GM21423 (cell line): ENCODE data around the gene RAB3C.
"Not testable (repeated sequence)": the region's sequence is repeated elsewhere in the genome, so short reads cannot be mapped to it uniquely, and the experiment has no call there.

Experiments
- ATAC-seq: cut with Tn5 transposase; IDR thresholded peaks from one replicate; pipeline ENCODE4 v1.9.1; 2021; ENCODE audit warnings: mild to moderate bottlenecking, moderate library complexity; ENCODE audit not compliant: unreplicated experiment

The RAB3C gene, protein sequence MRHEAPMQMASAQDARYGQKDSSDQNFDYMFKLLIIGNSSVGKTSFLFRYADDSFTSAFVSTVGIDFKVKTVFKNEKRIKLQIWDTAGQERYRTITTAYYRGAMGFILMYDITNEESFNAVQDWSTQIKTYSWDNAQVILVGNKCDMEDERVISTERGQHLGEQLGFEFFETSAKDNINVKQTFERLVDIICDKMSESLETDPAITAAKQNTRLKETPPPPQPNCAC

DNA sequence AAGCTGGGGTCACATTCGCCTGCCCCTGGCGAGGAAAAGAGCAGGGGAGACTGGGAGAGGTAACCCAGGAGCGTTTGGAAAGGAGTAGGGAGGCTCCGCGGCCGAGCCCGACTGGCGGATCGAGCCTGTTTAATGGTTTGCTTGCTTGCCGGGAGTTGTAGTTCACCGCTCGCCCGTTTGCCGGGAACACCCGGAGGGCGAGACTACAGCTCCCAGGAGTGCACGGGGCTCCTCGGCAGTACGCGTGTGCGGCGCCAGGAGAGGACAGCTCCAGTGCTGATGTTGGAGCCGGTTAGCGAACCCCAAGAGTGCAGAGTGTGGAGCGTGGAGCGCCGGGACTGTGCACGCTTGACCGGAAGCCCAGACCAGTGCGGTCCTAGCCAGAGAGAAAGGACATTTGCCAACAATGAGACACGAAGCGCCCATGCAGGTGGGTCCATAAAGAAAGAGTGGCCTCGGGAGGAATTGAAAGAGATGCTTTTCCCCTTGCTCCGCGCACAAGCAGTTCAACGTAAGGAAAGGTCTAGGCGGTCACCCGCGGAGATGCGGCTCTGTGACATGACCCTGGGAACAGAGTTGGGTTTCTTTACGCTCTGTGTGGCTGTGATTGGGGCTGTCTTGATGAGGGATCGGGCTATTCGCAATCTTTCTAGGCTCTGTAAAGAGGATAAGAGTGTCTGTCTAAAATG lies at the start of gene RAB3C:
RAB3C (plus strand) TSS at position 273 of the 689 bp plus-strand sequence; CDS start at position 407, 134 bp downstream.
- ATAC-seq, result peak; percentile 100

DNA sequence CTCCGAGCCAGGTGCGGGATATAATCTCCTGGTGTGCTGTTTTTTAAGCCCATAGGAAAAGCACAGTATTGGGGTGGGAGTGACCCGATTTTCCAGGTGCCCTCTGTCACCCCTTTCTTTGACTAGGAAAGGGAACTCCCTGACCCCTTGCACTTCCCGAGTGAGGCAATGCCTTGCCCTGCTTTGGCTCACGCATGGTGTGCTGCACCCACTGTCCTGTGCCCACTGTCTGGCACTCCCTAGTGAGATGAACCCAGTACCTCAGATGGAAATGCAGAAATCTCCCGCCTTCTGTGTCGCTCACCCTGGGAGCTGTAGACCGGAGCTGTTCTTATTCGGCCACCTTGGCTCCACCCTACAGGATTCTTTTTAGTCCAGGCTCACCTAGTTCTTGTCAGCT lies 40.9 kb upstream of the RAB3C start:
- ATAC-seq, result not testable (repeated sequence)

DNA sequence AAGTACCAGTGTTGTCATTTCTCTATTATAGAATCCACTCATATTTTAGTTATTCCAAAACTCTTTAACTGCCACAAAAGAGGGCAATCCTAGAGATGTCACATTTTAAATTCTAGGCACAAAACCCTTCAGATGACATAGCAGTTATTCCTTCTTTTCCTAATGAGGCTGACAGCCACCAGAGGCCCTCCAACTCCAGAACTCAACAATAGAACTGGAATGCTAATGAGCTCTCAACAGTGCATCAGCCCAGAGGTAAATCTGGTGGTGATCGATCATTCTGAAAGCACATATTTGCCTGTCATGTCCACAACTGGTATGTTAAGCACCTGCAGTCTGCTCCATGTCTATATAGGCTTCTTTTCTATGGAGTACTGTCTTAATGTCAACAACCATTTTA lies 40.2 kb upstream of the RAB3C start:
- no peak for ATAC-seq

DNA sequence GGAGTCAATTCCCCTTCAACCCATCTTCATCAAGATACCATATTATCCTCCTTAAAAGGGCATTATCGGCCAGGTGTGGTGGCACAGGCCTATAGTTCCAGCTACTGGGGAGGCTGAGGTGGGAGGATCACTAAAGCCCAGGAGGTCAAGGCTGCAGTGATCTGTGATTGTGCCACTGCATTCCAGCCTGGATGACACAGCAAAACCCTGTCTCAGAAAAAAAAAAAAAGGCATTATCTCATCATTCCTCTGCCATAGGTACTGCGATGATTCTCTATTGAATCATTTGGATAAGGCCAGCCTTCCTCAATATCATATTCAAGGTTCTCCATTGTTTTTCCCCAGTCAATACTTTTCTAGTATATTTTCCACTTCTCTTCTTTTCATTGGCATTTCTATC lies 39.2 kb upstream of the RAB3C start:
- no peak for ATAC-seq

DNA sequence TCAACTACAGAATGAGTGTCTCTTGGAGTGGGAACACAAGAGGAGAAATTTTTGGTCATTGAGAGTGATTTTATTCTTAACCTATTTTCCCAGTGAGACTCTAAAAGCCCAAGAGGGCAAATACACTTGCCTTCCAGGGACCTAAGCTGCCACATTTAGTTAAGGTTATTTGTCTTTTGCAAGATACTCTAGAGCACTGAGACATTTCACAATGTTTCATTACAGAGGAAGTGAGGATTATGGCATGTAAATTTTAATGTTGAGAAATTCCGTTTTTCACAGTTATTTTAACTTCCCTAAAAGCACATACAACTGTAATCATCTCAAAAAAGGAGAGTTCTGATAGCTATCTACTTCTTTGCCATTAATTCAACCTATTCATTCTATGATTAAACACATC lies 38.7 kb upstream of the RAB3C start:
- no peak for ATAC-seq

DNA sequence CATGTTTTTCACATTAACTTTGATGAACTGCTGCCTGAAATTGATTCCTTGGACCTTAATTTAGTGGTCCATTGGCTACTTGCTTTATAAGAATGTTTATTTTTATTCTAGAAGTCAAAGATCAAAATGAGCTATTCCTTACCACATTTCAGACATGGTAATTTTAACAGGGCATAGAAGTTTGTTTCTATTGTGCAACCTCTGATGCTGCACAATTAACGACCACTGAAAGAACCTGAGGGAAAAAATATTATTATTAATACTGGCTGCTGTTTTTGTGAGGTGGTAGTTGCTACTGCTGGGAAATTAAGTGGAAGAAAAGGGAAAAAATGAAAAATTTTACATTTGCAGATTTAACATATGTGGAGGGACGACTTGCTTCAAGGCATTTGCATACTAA lies 37.9 kb upstream of the RAB3C start:
- no peak for ATAC-seq

DNA sequence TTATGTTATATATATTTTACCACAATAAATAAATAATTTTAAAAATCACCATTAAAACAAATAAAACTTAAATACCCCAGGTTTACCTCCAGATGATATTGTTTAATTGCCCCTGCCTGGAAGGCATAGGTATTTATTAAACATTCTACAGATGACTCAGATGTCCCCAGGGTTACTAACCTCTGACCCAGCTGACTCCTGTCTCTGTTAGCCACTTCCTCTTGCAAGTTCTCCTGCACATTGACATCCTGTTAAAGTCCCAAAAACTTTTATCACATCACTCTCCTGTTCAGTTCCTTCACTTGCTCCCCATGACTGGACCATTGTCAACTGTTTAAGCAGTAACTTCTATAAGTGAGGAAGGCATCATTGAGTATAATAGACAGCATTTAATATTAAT lies 37.0 kb upstream of the RAB3C start:
- ATAC-seq, result peak; percentile 98

DNA sequence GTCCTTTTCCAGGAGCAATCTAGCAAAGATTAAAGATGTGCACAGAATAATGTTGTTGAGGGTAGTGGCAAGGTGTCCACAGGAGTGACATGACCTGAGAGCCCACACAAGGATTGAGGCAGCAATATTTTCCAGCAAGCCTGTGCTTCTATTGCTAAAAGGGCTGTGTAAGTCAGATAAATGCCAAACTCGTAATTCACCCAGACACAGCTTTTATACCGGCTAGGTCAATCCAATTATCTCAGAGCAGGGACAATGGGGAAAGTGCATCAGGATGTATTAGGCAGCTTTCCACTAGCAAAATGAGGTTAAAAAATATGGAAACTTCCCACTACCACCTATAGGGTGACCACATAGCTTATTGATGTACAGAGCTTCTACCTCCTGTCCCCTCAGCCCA lies 34.8 kb upstream of the RAB3C start:
- ATAC-seq, result no peak

DNA sequence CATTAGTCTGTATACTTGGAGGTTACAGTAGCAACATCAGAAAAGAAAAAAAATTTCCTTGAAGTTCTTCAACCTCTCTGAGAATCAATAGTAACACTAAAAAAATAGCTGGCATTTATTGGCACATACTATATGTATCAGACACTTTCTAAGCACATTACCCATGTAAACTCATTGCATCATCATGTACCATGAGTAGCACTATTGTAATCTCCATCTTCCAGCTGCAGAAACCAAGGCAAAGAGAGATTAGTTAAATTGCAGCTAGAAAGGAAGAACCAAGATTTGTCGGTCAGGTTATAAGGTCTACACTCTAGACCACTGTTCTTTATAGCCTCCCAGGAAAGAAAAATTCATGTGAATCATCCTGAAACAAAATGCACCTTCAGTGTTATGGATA lies 31.4 kb upstream of the RAB3C start:
- no peak for ATAC-seq

DNA sequence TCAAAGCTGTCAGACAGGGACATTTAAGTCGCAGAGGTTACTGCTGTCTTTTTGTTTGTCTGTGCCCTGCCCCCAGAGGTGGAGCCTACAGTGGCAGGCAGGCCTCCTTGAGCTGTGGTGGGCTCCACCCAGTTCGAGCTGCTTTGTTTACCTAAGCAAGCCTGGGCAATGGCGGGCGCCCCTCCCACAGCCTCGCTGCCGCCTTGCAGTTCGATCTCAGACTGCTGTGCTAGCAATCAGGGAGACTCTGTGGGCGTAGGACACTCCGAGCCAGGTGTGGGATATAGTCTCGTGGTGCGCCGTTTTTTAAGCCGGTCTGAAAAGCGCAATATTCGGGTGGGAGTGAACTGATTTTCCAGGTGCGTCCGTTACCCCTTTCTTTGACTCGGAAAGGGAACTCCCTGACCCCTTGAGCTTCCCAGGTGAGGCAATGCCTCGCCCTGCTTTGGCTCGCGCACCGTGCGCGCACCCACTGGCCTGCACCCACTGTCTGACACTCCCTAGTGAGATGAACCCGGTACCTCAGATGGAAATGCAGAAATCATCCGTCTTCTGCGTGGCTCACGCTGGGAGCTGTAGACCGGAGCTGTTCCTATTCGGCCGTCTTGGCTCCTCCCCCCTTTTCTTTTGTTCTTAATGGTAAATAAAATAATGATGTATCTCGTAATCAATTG lies 25.1 kb upstream of the RAB3C start:
- ATAC-seq, result not testable (repeated sequence)

DNA sequence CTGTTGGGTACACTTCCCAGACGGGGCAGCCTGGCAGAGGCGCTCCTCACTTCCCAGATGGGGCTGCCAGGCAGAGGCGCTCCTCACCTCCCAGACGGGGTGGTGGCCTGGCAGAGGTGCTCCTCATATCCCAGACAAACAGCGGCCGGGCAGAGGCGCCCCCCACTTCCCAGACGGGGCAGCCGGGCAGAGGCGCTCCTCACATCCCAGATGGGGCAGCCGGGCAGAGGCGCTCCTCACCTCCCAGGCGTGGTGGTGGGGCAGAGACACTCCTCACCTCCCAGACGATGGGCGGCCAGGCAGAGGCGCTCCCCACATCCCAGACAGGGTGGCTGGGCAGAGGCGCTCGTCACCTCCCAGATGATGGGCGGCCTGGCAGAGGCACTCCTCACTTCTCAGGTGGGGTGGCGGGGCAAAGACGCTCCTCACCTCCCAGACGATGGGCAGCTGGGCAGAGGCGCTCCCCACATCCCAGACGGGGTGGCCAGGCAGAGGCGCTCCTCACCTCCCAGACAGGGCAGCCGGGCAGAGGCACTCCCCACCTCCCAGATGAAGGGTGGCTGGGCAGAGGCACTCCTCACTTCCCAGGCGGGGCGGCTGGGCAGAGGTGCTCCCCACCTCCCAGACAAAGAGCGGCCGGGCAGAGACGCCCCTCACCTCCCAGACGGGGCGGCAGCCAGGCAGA lies 19.7 kb upstream of the RAB3C start:
- ATAC-seq, result not testable (repeated sequence)

DNA sequence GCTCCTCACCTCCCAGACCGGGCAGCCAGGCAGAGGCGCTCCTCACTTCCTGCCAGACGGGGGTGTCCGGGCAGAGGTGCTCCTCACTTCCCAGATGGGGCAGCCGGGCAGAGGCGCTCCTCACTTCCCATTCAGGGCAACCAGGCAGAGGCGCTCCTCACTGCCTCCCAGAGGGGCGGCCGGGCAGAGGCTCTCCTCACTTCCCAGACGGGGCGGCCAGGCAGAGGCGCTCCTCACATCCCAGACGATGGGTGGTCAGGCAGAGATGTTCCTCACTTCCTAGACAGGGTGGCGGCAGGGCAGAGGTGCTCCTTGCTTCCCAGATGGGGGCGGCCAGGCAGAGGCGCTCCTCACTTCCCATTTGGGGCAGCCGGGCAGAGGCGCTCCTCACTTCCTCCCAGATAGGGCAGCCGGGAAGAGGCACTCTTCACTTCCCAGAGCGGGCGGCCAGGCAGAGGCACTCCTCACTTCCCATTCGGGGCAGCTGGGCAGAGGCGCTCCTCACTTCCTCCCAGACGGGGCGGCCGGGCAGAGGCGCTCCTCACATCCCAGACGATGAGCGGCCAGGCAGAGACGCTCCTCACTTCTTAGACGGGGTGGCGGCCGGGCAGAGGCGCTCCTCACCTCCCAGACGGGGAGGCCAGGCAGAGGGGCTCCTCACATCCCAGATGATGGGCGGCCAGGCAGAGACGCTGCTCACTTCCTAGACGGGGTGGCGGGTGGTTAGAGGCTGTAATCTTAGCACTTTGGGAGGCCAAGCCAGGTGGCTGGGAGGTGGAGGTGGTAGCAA lies 18.6 kb upstream of the RAB3C start:
- ATAC-seq, result not testable (repeated sequence)

DNA sequence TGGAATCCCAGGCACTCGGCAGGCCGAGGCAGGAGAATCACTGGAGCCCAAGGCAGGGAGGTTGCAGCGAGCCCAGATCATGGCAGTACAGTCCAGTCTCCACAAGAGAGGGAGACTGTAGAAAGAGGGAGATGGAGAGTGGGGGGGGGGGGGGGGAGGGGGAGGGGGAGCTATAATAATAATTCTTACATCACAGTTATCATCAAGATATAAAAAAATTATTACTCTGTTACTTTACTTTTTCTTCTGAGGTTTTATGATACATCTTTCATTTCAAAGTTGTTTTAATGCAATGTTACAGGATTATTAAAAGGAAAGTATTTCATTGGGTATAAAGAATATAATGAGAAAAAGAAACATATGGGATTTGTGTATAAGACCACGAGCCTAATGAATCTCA lies 17.8 kb upstream of the RAB3C start:
- ATAC-seq, result no peak

DNA sequence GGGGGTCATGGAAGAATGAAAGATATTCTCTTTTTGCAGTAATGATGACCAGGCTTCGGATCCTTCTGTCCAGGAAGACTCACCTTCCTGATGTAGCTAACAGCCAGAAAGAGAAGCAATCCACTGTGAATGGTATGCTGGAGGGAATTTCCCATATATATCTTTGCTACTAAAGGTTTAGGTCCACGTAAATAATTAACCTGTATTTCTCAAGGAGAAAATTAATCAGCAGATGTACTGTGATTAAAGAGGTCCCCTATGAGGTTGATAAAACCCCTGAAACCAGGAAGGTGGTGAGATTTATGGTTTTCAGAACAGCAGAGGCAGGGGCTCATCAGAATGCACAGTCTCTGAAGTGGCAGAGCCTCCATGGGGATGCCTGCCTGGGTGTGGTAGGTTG lies 11.4 kb upstream of the RAB3C start:
- ATAC-seq, result no peak

DNA sequence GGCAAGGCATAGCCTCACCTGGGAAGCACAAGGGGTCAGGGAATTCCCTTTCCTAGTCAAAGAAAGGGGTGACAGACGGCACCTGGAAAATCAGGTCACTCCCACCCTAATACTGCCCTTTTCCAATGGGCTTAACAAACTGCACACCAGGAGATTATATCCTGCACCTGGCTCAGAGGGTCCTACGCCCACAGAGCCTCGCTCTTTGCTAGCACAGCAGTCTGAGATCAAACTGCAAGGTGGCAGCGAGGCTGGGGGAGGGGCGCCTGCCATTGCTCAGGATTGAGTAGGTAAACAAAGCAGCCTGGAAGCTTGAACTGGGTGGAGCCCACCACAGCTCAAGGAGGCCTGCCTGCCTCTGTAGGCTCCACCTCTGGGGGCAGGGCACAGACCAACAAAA lies 9.9 kb upstream of the RAB3C start:
- ATAC-seq, result not testable (repeated sequence)

DNA sequence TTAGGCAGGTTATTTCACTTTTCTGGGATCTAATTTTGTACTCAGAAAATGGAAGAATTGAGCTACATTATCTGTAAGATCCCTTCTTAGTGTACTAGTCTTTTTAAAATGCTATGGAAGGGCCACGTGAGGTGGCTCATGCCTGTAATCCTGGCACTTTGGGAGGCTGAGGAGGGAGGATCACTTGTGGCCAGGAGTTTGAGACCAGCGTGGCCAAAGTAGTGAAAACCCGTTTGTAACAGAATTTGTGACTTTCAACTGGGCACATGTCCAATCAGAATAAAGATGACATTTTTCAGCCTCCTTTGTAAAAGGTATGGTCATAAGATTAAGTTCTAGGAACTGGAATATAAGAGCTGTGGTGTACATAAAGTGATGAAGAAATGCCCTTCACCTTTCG lies 3.1 kb upstream of the RAB3C start:
- ATAC-seq, result no peak

DNA sequence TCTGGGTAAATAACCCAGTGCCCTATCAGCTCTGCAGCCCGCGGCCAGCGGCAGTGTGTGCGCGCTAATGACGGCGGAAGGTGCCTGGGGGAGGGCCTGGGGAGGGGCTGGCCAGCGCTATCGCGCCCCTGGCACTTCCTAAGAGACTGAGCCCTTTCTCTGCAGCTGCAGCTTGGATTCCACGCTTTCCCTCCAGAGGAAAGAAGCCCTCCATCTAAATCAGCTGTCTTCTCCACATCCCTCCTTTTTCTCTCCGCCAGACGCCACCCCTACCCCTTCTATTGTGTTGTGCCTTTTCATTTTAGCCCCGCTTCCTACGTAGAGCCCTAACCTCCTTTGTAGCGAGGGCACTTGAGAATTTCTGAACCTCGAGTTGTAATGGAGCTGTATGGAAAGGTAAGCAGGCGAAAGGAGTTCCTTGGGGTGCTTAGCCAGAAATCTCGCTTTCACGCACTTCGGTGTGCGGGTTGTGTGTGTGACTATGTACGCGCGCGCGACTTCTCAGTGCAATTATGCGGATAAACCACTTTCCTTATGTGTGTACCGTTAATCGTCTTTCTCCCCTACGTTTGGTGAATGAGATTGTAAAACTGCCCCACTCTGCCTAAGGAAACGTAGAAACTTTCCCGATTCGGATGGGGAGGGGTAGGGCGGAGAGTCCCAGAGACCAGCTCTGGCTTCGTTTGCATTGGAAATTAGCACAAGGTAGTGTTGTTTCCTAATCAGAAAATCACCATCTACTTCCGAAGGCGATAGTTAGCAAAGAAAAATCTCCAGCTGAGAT lies 664 bp upstream of the RAB3C start:
- ATAC-seq, result peak; percentile 21

DNA sequence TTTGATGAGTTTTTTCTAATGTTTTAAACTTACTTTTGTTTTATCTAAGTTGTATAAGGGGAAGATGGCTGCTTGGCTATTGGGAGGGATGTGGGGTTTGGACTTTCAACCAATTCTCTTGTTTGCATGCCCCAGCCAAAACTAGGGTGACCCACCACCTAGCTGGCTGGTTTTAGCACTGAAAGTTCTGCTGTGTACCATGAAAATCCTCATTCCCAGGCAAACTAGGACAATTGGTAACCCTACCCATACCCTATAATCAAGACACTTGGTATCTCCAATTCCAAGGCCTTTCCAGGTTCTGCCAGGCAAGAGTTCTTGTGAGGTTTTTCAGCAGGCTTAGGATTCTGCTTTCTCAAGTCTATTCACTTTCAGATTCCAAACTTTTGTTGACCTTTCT lies 13.1 kb downstream of the RAB3C start:
- no peak for ATAC-seq

DNA sequence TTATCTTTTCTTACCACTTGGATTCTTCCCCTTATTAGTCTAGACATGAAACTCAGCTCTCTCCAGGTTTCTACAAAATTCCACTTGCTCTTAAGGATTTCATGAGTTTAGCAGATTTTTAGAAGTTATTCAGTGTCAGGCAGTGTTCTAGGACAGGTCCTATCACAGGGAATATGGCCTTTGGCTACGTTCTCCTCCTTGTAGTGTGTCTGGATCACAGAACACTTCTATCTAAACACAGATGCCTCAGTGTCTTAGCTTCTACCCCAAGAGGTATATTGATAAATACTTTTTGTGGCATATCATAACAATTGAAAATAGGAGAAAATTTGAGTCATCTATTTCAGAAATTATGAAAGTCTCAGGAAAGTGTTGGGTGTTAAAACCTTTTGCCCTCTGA lies 15.6 kb downstream of the RAB3C start:
- no peak for ATAC-seq

DNA sequence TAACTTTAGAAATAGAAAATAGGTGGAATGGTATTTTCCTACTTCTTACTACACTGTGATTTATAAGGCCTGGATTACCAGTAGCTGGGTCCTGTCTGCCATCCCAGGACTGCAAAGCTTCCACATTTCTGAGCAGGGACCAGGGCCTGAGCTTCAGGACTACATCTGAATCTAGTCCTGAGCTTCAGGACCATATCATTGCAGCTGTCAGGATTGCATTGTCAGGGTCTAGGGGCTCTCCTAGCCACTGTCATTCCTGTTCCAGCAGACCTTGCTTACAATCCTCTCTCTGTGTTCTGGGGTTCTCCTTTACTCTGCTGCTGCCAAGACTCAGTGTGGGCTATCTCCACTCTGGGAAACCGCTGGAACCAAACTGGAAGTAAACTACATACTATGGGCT lies 16.3 kb downstream of the RAB3C start:
- no peak for ATAC-seq
